ENCODE results near the gene MTOR. TPM values are rescaled to one million over a fixed set of nuclear protein-coding genes. Genes with fewer than 3 reads are reported as not detected.
A peak's percentile ranks its signal among the peaks of the same experiment; 100 is the strongest.
"Not testable (repeated sequence)": the region's sequence is repeated elsewhere in the genome, so short reads cannot be mapped to it uniquely, and the experiment has no call there.

The MTOR gene
- total and polyA plus RNA-seq, 2 experiments from 2014 or later: 17.2 to 37.7 TPM

GRCh38 chr1:11099310-11100148 is 162.8 kb downstream of the MTOR start, which contains the start of gene EXOSC10:
Gene EXOSC10, minus strand, starts transcription at chr1:11099869. Its CDS starts 38 bp downstream, at chr1:11099831.
- Histone ChIP-seq H3K36me3 (replicated peaks; ENCODE audit: insufficient read depth, low read depth) (no peaks in the 10 kb centered on the region), H3K27ac (peak within 1 kb of the TSS; percentile 90), H4K20me1 (ENCODE audit: insufficient read depth, poor library complexity, severe bottlenecking) (no peaks in the 10 kb centered on the region), H2AFZ (peak within 1 kb of the TSS; percentile 100), H3K4me2 (peak within 1 kb of the TSS; percentile 86), H3K4me3 (peak within 1 kb of the TSS; percentile 93), H3K9me2 (replicated peaks; ENCODE audit: insufficient read depth) (no peaks in the 10 kb centered on the region), H3K4me1 (ENCODE audit: insufficient read depth) (peaks cover 11% of the 10 kb centered on the region), H3K79me2 (peaks cover 21% of the 10 kb centered on the region), H3K27me3 (no peaks in the 10 kb centered on the region), H3K9me3 (ENCODE audit: low read depth) (no peaks in the 10 kb centered on the region)
- under 1% methylated on average over 72 of the region's 78 CpGs for WGBS (ENCODE audit: low lambda C conversion rate, missing lambda C conversion rate)
- peak; percentile 96 for DNase-seq (ENCODE audit: low spot score)
- TF ChIP-seq EZH2phosphoT487 (IDR thresholded peaks at IDR 0.05; ENCODE audit: low read depth, severe bottlenecking, unreplicated experiment): no peak
- TF ChIP-seq EZH2 (IDR thresholded peaks at IDR 0.05; ENCODE audit: borderline replicate concordance): no peak
- no peak for TF ChIP-seq CTCF (IDR thresholded peaks at IDR 0.05; ENCODE audit: poor library complexity)

GRCh38 chr1:11098931-11099309 is 163.4 kb downstream of the MTOR start:
- Histone ChIP-seq H3K4me2 (peak overlapping the region; percentile 86), H3K79me2 (peaks cover 21% of the 10 kb centered on the region), H2AFZ (peak overlapping the region; percentile 100), H3K36me3 (replicated peaks; ENCODE audit: insufficient read depth, low read depth) (no peaks in the 10 kb centered on the region), H3K9me3 (ENCODE audit: low read depth) (no peaks in the 10 kb centered on the region), H3K4me3 (peak overlapping the region; percentile 93), H3K27me3 (no peaks in the 10 kb centered on the region), H3K4me1 (ENCODE audit: insufficient read depth) (peaks cover 11% of the 10 kb centered on the region), H3K27ac (peak overlapping the region; percentile 90), H4K20me1 (ENCODE audit: insufficient read depth, poor library complexity, severe bottlenecking) (no peaks in the 10 kb centered on the region), H3K9me2 (replicated peaks; ENCODE audit: insufficient read depth) (no peaks in the 10 kb centered on the region)
- no peak for DNase-seq (ENCODE audit: low spot score)
- TF ChIP-seq EZH2 (IDR thresholded peaks at IDR 0.05; ENCODE audit: borderline replicate concordance) (no peak), EZH2phosphoT487 (IDR thresholded peaks at IDR 0.05; ENCODE audit: low read depth, severe bottlenecking, unreplicated experiment) (no peak), CTCF (IDR thresholded peaks at IDR 0.05; ENCODE audit: poor library complexity) (no peak)
- WGBS (ENCODE audit: low lambda C conversion rate, missing lambda C conversion rate): 18% methylated on average over 5 of the region's 5 CpGs

GRCh38 chr1:11083784-11084183 is 178.6 kb downstream of the MTOR start:
- H2AFZ ChIP-seq; H3K4me2 ChIP-seq; H3K27ac ChIP-seq; H3K36me3 ChIP-seq (replicated peaks; ENCODE audit: insufficient read depth, low read depth); H3K4me3 ChIP-seq; H3K27me3 ChIP-seq; H3K9me2 ChIP-seq (replicated peaks; ENCODE audit: insufficient read depth); H3K79me2 ChIP-seq; H3K9me3 ChIP-seq (ENCODE audit: low read depth); H4K20me1 ChIP-seq (ENCODE audit: insufficient read depth, poor library complexity, severe bottlenecking); H3K4me1 ChIP-seq (ENCODE audit: insufficient read depth); DNase-seq (ENCODE audit: low spot score): not testable (repeated sequence)
- WGBS (ENCODE audit: low lambda C conversion rate, missing lambda C conversion rate): 94% methylated on average over 3 of the region's 3 CpGs

- Histone ChIP-seq H3K4me3 (no peak overlapping the region), H3K9me2 (replicated peaks; ENCODE audit: insufficient read depth) (no peaks in the 10 kb centered on the region), H3K4me1 (ENCODE audit: insufficient read depth) (no peaks in the 10 kb centered on the region), H2AFZ (no peak overlapping the region), H3K9me3 (ENCODE audit: low read depth) (no peaks in the 10 kb centered on the region), H3K36me3 (replicated peaks; ENCODE audit: insufficient read depth, low read depth) (no peaks in the 10 kb centered on the region), H3K27ac (no peak overlapping the region), H3K27me3 (no peaks in the 10 kb centered on the region), H3K79me2 (no peaks in the 10 kb centered on the region), H4K20me1 (ENCODE audit: insufficient read depth, poor library complexity, severe bottlenecking) (no peaks in the 10 kb centered on the region), H3K4me2 (no peak overlapping the region)
- TF ChIP-seq EZH2 (IDR thresholded peaks at IDR 0.05; ENCODE audit: borderline replicate concordance) (no peak), EZH2phosphoT487 (IDR thresholded peaks at IDR 0.05; ENCODE audit: low read depth, severe bottlenecking, unreplicated experiment) (no peak), CTCF (IDR thresholded peaks at IDR 0.05; ENCODE audit: poor library complexity) (no peak)
- 94% methylated on average over 11 of the region's 12 CpGs for WGBS (ENCODE audit: low lambda C conversion rate, missing lambda C conversion rate)
- DNase-seq (ENCODE audit: low spot score): no peak
Observed at GRCh38 chr1:11080931-11081330, 181.4 kb downstream of the MTOR start.
